ENCODE measurements around the gene CUL3.
"Not testable (repeated sequence)": the region's sequence is repeated elsewhere in the genome, so short reads cannot be mapped to it uniquely, and the experiment has no call there.

- not testable (repeated sequence) for TF ChIP-seq CTCF, POLR2A (IDR thresholded peaks at IDR 0.05)
Measured at GRCh38 chr2:224516393-224516792, 68.8 kb downstream of the CUL3 start.

Measured in body of pancreas (tissue), 4 donors.